HepG2 (cell line): Measurements from ENCODE around the gene HAPLN1. TPM values are rescaled to one million over a fixed set of nuclear protein-coding genes. Genes with fewer than 3 reads are reported as not detected.

ENCODE experiments used
- ELF1 ChIP-seq: sonication (generic); formaldehyde crosslinking; IDR thresholded peaks from 2 replicates; pipeline ENCODE4 v1.4.0; 2020; ENCODE audit warnings: missing genetic modification reagents
- polyA plus RNA-seq, 8 experiments: library from polyadenylated mRNA; depleted of rRNA in 3 of 8; stranded (reverse) in 7 of 8; unstranded in 1 of 8; fragments of >200 nt; fragmentation: Illumina TruSeq in 4 of 8; extraction: Trizol in 4 of 8; gene quantifications; 2 replicates each; pipeline versions ENCODE4 v1.2.1 to v1.2.3, GENCODE V29; 2011 to 2016; ENCODE audit warnings: low read depth in 4 of 8, missing spikeins in 1 of 8, mixed read lengths in 1 of 8; ENCODE audit not compliant: insufficient read depth in 1 of 8
- total RNA-seq, 5 experiments: library from RNA; depleted of rRNA; stranded (reverse); fragments of >200 nt; fragmentation: Illumina TruSeq; extraction: Trizol; gene quantifications; 2 replicates each; pipeline ENCODE4 v1.2.3, GENCODE V29; 2016; ENCODE audit warnings: low read depth in 1 of 5
- TF ChIP-seq, protein P1 (sequence below): sonication (generic); formaldehyde crosslinking; IDR thresholded peaks from 2 replicates; pipeline ENCODE4 v1.4.0; 2020; ENCODE audit warnings: missing genetic modification reagents
- TF ChIP-seq, protein P2 (sequence below): sonication (generic); formaldehyde crosslinking; IDR thresholded peaks from 2 replicates; pipeline ENCODE4 v1.4.0; 2020; ENCODE audit warnings: mild to moderate bottlenecking, missing genetic modification reagents

Gene HAPLN1
- total and polyA plus RNA-seq, 2 of the 13 experiments (the other 11 are each of a cell fraction or from before 2014, with no cell fraction given), result not detected

DNA sequence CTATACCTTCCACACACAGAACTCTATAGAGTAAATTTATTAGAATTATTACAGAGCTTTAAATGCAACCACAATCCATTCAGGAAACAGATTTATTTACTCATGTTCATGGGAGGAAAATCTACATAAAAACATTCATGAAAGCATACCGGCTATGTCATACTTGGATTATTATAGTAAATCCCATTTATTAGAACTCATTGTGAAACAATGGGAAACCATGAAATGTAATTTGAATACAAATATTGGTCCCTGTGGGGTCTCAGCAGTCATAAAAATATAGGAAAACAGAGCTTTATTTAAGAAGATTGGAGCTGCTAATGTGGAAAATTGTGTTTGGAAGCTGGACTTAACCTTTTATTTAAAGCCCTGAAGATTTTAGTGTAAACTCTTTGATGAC lies 80.7 kb downstream of the HAPLN1 start (continued):
- TF ChIP-seq, protein P1, sequence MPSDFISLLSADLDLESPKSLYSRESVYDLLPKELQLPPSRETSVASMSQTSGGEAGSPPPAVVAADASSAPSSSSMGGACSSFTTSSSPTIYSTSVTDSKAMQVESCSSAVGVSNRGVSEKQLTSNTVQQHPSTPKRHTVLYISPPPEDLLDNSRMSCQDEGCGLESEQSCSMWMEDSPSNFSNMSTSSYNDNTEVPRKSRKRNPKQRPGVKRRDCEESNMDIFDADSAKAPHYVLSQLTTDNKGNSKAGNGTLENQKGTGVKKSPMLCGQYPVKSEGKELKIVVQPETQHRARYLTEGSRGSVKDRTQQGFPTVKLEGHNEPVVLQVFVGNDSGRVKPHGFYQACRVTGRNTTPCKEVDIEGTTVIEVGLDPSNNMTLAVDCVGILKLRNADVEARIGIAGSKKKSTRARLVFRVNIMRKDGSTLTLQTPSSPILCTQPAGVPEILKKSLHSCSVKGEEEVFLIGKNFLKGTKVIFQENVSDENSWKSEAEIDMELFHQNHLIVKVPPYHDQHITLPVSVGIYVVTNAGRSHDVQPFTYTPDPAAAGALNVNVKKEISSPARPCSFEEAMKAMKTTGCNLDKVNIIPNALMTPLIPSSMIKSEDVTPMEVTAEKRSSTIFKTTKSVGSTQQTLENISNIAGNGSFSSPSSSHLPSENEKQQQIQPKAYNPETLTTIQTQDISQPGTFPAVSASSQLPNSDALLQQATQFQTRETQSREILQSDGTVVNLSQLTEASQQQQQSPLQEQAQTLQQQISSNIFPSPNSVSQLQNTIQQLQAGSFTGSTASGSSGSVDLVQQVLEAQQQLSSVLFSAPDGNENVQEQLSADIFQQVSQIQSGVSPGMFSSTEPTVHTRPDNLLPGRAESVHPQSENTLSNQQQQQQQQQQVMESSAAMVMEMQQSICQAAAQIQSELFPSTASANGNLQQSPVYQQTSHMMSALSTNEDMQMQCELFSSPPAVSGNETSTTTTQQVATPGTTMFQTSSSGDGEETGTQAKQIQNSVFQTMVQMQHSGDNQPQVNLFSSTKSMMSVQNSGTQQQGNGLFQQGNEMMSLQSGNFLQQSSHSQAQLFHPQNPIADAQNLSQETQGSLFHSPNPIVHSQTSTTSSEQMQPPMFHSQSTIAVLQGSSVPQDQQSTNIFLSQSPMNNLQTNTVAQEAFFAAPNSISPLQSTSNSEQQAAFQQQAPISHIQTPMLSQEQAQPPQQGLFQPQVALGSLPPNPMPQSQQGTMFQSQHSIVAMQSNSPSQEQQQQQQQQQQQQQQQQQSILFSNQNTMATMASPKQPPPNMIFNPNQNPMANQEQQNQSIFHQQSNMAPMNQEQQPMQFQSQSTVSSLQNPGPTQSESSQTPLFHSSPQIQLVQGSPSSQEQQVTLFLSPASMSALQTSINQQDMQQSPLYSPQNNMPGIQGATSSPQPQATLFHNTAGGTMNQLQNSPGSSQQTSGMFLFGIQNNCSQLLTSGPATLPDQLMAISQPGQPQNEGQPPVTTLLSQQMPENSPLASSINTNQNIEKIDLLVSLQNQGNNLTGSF (CRISPR knock-in tag), result no peak
- no peak for TF ChIP-seq ELF1 (CRISPR knock-in tag)
- TF ChIP-seq, protein P2, sequence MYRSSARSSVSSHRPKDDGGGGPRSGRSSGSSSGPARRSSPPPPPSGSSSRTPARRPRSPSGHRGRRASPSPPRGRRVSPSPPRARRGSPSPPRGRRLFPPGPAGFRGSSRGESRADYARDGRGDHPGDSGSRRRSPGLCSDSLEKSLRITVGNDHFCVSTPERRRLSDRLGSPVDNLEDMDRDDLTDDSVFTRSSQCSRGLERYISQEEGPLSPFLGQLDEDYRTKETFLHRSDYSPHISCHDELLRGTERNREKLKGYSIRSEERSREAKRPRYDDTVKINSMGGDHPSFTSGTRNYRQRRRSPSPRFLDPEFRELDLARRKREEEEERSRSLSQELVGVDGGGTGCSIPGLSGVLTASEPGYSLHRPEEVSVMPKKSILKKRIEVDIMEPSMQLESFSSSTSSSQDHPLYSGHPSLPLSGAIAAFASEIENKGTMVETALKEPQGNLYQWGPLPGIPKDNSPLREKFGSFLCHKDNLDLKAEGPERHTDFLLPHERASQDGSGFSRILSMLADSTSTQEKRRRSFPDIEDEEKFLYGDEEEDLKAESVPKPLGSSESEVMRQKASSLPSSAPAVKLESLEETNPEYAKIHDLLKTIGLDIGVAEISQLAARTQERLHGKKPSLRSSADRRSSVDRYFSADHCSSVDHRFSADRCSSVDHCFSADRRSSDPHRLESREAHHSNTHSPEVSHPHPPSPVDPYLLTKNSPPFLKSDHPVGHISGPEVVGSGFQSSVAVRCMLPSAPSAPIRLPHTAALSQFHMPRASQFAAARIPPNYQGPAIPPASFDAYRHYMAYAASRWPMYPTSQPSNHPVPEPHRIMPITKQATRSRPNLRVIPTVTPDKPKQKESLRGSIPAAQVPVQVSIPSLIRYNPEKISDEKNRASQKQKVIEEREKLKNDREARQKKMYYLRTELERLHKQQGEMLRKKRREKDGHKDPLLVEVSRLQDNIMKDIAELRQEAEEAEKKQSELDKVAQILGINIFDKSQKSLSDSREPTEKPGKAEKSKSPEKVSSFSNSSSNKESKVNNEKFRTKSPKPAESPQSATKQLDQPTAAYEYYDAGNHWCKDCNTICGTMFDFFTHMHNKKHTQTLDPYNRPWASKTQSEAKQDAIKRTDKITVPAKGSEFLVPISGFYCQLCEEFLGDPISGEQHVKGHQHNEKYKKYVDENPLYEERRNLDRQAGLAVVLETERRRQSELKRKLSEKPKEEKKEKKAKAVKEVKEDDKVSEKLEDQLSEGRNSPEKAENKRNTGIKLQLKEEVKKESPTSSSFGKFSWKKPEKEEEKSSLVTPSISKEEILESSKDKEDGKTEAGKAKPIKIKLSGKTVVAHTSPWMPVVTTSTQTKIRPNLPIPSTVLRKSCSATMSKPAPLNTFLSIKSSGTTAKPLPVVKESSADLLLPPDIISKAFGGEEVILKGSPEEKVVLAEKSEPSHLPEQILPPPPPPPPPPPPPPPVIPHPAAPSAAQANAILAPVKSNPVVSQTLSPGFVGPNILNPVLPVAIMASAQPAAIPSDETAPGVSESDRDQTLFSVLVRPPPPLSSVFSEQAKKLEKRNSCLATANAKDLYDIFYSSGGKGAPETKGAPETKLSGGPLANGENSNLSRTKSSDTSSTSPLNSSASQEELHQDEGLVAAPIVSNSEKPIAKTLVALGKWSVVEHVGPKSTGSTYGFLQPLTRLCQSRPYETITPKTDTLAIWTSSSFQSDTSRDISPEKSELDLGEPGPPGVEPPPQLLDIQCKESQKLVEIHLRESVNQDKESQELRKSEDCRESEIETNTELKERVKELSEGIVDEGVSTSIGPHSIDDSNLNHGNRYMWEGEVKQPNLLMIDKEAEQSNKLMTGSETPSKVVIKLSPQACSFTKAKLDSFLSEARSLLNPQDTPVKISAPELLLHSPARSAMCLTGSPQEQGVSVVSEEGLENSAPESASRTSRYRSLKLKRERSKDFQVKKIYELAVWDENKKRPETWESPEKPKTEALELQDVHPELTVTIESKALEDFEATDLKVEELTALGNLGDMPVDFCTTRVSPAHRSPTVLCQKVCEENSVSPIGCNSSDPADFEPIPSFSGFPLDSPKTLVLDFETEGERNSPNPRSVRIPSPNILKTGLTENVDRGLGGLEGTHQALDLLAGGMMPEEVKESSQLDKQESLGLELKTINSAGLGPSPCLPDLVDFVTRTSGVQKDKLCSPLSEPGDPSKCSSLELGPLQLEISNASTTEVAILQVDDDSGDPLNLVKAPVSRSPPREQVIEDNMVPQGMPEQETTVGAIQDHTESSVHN (CRISPR knock-in tag), result no peak
- TF ChIP-seq, all 625 proteins: peak for 0
